Activated B cell treated with CpG ODN at 0.5 μM for 24 hours (primary cell): ENCODE data around the gene CROCC2. TPM values are rescaled to one million over a fixed set of nuclear protein-coding genes. Genes with fewer than 3 reads are reported as not detected.

Experiments
- ATAC-seq: fragments of 200-7000 bp; cut with Tn5 transposase; one replicate; pipeline ENCODE4 v1.10.0; 2021; ENCODE audit warnings: low read depth, mild to moderate bottlenecking, moderate library complexity
- CTCF ChIA-PET: fragments of 350-600 bp; sonication (Branson Sonifier 250); formaldehyde crosslinking; loops from one replicate; lab custom pipeline; 2021; ENCODE audit warnings: antibody characterized with exemption; lab: Charles Lee
- POLR2A ChIA-PET: fragments of 350-600 bp; sonication (Branson Sonifier 250); formaldehyde crosslinking; loops from one replicate; lab custom pipeline; 2021; ENCODE audit warnings: antibody characterized with exemption; lab: Charles Lee
- DNase-seq: peaks from one replicate; pipeline ENCODE4 v3.0.0; 2022
- H3K27ac Mint-ChIP-seq: one replicate; pipeline ENCODE4 v1.8.0; 2020; ENCODE audit warnings: mixed read lengths
- H3K27me3 Mint-ChIP-seq: one replicate; pipeline ENCODE4 v1.8.0; 2021; ENCODE audit warnings: mixed read lengths
- H3K36me3 Mint-ChIP-seq: one replicate; pipeline ENCODE4 v1.8.0; 2021; ENCODE audit warnings: low read depth, mixed read lengths
- H3K4me1 Mint-ChIP-seq: one replicate; pipeline ENCODE4 v1.8.0; 2021; ENCODE audit warnings: mixed read lengths
- H3K4me3 Mint-ChIP-seq: one replicate; pipeline ENCODE4 v1.8.0; 2020; ENCODE audit warnings: mild to moderate bottlenecking, mixed read lengths
- H3K9me3 Mint-ChIP-seq: one replicate; pipeline ENCODE4 v1.8.0; 2020; ENCODE audit warnings: mixed read lengths
- intact Hi-C: fragments of 100-400 bp; cut with micrococcal nuclease; formaldehyde crosslinking; loops from one replicate; pipeline ENCODE4 v1.15.1; 2024
- total RNA-seq: library from RNA; stranded (reverse); gene quantifications from 2 replicates; pipeline ENCODE4 v1.2.3, GENCODE V29; 2022
- TF ChIP-seq, protein P1 (sequence below): fragments of 200-600 bp; IDR thresholded peaks from one replicate; pipeline ENCODE4 v1.8.0; 2022; ENCODE audit warnings: antibody characterized with exemption, mild to moderate bottlenecking

The CROCC2 gene
- total RNA-seq, 1 donor from 2014 or later: not detected

- H3K36me3 Mint-ChIP-seq: no peaks in the 10 kb centered on the region
- DNase-seq: no peak
Measured at GRCh38 chr2:240948086-240948485, 42.0 kb downstream of the CROCC2 start.

DNA sequence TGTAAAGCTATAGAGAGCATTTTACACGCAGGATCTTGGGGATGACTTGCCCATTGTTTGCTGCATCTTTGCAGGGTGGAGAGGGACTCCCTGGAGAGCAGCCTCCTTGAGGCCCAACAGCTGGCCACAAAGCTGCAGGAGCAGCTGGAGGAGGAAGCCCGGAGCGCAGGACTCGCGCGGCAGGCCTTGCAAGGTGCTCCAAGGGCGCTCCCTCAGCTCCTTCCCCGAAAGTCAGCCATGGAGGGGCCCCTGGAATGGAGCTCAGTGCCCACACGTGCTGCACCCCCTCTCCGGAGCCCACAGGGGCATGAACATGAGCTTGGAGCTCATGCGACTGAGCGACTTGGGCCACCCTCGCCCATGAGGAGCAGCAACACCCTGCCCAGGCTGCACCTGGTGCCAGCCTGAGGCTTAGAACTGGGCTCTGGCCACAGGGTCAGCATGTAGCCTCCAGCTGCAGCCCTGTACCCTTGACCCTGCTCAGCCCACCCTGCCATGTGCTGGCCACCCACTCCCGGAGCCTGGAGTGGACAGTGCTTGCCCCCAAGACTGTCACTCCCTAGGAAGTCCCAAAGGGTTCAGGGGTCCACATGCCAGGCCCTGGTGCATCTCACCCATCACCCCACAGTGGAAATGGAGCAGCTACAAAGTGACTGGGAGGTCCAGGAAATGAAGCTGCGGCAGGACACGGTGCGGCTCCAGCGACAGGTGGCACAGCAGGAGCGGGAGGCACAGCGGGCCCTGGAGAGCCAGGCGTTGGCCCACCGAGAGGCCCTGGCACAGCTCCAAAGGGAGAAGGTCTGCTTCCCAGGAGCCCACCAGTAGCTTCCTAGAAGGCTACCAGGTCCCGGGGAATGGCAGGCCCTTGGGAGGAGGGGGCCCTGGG lies 43.0 kb downstream of the CROCC2 start:
- Mint-ChIP-seq H3K9me3 (no peaks in the 10 kb centered on the region), H3K27me3 (peaks cover 6% of the 10 kb centered on the region), H3K36me3 (no peaks in the 10 kb centered on the region), H3K4me1 (no peaks in the 10 kb centered on the region), H3K4me3 (no peak overlapping the region), H3K27ac (no peak overlapping the region)
- TF ChIP-seq, protein P1, sequence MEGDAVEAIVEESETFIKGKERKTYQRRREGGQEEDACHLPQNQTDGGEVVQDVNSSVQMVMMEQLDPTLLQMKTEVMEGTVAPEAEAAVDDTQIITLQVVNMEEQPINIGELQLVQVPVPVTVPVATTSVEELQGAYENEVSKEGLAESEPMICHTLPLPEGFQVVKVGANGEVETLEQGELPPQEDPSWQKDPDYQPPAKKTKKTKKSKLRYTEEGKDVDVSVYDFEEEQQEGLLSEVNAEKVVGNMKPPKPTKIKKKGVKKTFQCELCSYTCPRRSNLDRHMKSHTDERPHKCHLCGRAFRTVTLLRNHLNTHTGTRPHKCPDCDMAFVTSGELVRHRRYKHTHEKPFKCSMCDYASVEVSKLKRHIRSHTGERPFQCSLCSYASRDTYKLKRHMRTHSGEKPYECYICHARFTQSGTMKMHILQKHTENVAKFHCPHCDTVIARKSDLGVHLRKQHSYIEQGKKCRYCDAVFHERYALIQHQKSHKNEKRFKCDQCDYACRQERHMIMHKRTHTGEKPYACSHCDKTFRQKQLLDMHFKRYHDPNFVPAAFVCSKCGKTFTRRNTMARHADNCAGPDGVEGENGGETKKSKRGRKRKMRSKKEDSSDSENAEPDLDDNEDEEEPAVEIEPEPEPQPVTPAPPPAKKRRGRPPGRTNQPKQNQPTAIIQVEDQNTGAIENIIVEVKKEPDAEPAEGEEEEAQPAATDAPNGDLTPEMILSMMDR: no peak
- CTCF ChIA-PET: no interaction called here
- ATAC-seq (no peak), DNase-seq (no peak)
- POLR2A ChIA-PET: no interaction called here
- intact Hi-C loops: no loop called here

More at GRCh38 chr2:240948086-240948485, 42.0 kb downstream of the CROCC2 start:
- POLR2A ChIA-PET: no interaction called here
- H3K4me1 Mint-ChIP-seq: no peaks in the 10 kb centered on the region
- H3K27ac Mint-ChIP-seq: no peak overlapping the region
- H3K9me3 Mint-ChIP-seq: no peaks in the 10 kb centered on the region
- CTCF ChIA-PET: no interaction called here
- H3K27me3 Mint-ChIP-seq: peaks cover 5% of the 10 kb centered on the region
- no peak for ATAC-seq
- H3K4me3 Mint-ChIP-seq: no peak overlapping the region
- TF ChIP-seq, protein P1: no peak
- intact Hi-C loops: no loop called here

DNA sequence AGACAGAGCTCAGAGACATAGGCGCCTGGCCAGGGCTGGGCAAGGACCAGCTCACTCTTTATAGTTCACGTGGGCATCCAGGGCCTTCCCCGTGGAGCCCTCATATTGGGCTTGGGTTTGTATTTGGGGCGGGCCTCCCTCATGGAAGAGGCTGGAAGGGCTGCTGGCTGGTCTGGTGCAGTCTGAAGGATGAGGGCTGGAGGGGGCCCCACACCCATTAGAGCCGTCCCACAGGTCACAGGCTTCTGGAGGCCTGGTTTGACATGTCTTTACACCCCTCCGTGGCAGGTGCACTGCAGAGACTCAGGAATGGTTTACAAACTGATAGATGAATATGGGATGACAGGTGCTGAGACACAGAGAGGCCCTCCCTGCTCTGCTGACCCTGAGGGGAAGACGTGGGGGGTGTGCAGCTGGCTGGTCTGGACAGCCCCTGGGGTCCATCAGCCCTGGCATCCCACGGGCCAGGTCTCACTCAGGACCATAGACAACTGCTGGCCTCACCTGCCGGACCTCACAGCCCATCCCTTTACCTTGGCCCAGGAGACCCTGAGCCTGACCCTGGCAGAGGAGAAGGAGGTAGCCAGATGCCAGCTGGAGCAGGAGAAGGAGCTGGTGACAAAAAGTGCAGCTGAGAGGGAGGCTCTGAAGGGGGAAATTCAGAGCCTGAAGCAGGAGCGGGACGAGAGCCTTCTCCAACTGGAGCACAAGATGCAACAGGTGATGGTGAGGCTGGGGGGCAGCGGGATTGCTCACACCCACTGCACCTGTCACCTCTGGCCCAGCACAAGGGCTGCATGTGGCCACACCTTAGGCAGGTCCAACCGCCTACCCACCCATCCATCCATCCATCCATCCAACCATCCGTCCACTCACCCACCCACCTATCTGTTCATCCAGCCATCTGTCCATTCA lies 43.9 kb downstream of the CROCC2 start:
- ATAC-seq: no peak
- no peak overlapping the region for H3K27ac Mint-ChIP-seq
- POLR2A ChIA-PET: no interaction called here
- CTCF ChIA-PET: no interaction called here
- H3K27me3 Mint-ChIP-seq: peaks cover 9% of the 10 kb centered on the region
- DNase-seq: no peak
- TF ChIP-seq, protein P1: no peak
- H3K4me3 Mint-ChIP-seq: no peak overlapping the region
- H3K4me1 Mint-ChIP-seq: no peaks in the 10 kb centered on the region
- intact Hi-C loops: no loop called here
- no peaks in the 10 kb centered on the region for H3K36me3 Mint-ChIP-seq
- H3K9me3 Mint-ChIP-seq: no peaks in the 10 kb centered on the region

DNA sequence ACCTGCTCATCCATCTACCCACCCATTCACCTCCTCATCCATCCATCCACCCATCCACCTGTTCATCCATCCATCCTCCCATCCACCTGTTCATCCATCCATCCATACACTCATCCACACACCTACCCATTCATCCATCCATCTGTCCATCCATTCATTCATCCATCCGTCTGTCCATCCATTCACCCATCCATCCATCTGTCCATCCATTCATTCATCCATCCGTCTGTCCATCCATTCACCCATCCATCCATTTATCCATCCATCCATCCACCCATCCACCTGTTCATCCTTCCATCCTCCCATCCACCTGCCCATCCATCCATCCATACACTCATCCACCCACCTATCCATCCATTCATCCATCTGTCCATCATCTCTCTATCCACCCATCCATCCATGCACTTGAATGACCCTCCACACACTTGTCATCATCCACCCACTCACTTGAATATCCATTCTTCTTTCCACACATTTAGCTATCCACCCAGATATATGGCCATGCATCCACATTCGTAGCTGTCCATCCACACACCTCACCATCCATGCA lies 45.0 kb downstream of the CROCC2 start:
- H3K9me3 Mint-ChIP-seq: no peaks in the 10 kb centered on the region
- ChIA-PET CTCF (no interaction called here), POLR2A (no interaction called here)
- H3K4me1 Mint-ChIP-seq: no peaks in the 10 kb centered on the region
- H3K4me3 Mint-ChIP-seq: no peak overlapping the region
- ATAC-seq: no peak
- intact Hi-C loops: no loop called here
- peaks cover 4% of the 10 kb centered on the region for H3K27me3 Mint-ChIP-seq
- no peak overlapping the region for H3K27ac Mint-ChIP-seq
- no peaks in the 10 kb centered on the region for H3K36me3 Mint-ChIP-seq
- TF ChIP-seq, protein P1: no peak
- no peak for DNase-seq
